Testis (tissue), 2 donors: ENCODE results near the gene SHLD2.
"Not testable (repeated sequence)": the region's sequence is repeated elsewhere in the genome, so short reads cannot be mapped to it uniquely, and the experiment has no call there.

Experiments used
- POLR2A ChIP-seq: fragments of 450-650 bp; IDR thresholded peaks from one replicate; pipeline ENCODE4 v1.6.1; 2017; ENCODE audit warnings: antibody characterized with exemption, mild to moderate bottlenecking, moderate library complexity
- TF ChIP-seq, protein P1 (sequence below), 3 experiments: fragments of 450-650 bp in 2 of 3; fragments of 200-600 bp in 1 of 3; sonication (generic) in 1 of 3; IDR thresholded peaks; one replicate each; pipeline ENCODE4 v1.5.1; 2016 to 2019; ENCODE audit warnings: antibody characterized with exemption in 3 of 3, mild to moderate bottlenecking in 2 of 3, moderate library complexity in 1 of 3

DNA sequence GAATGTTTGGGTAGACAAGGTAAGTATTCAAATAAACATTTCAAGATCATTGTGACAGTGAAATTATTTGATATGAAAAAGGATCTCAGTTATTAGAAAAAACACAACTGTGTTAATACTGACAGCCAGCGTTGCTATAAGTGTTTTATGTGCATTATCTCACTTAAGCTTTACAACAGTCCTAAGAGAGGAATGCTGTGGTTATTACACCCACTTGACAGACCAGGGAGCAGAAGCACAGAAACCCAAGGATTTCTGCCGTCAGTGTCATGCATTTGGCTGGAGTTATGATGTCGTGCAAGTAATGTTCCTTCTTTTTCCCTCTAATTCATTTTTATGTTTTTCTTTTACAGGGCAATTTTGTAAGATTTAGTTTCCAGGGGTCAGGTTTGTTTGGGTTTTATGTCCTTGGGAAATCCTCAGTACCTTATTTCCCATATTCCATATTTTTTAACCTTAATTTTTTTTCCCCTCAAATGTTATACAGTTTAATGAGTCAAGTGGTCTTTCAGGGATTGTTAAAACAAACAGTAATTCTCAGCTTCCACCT is 32.7 kb downstream of the SHLD2 start:
- TF ChIP-seq, protein P1, sequence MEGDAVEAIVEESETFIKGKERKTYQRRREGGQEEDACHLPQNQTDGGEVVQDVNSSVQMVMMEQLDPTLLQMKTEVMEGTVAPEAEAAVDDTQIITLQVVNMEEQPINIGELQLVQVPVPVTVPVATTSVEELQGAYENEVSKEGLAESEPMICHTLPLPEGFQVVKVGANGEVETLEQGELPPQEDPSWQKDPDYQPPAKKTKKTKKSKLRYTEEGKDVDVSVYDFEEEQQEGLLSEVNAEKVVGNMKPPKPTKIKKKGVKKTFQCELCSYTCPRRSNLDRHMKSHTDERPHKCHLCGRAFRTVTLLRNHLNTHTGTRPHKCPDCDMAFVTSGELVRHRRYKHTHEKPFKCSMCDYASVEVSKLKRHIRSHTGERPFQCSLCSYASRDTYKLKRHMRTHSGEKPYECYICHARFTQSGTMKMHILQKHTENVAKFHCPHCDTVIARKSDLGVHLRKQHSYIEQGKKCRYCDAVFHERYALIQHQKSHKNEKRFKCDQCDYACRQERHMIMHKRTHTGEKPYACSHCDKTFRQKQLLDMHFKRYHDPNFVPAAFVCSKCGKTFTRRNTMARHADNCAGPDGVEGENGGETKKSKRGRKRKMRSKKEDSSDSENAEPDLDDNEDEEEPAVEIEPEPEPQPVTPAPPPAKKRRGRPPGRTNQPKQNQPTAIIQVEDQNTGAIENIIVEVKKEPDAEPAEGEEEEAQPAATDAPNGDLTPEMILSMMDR (IDR thresholded peaks at IDR 0.05): not testable (repeated sequence)
- TF ChIP-seq POLR2A: not testable (repeated sequence)
